HepG2 (cell line): ENCODE measurements around the gene CD300LG. TPM values are rescaled to one million over a fixed set of nuclear protein-coding genes. Genes with fewer than 3 reads are reported as not detected.
A peak's percentile ranks its signal among the peaks of the same experiment; 100 is the strongest.

Source experiments
- ATAC-seq: fragments of 200-7000 bp; cut with Tn5 transposase; 3 replicates; pipeline ENCODE4 v1.9.1; 2020; ENCODE audit warnings: mild to moderate bottlenecking, moderate library complexity
- BruUV-seq: library from RNA; stranded (reverse); fragments of 400-500 nt; replicated peaks from 2 replicates; lab custom pipeline; 2021; lab: Mats Ljungman, UMichigan
- CTCF ChIA-PET: fragments of 300-600 bp; formaldehyde crosslinking; extraction: SDS; loops from one replicate; lab custom pipeline; 2021; ENCODE audit warnings: low total read pairs, inconsistent platforms, low intra/inter-chr PET ratio; lab: Yijun Ruan, JAX
- POLR2A ChIA-PET: fragments of 350-600 bp; sonication (Branson Sonifier 250); formaldehyde crosslinking; loops from one replicate; lab custom pipeline; 2020; ENCODE audit warnings: antibody characterized with exemption, inconsistent platforms; lab: Yijun Ruan, JAX
- DNase-seq: peaks from one replicate; pipeline ENCODE4 v3.0.0-alpha.2; 2015; ENCODE audit warnings: low spot score
- FAIRE-seq: peaks from 3 replicates; lab custom pipeline; 2011; peaks lifted over from hg19 to GRCh38; lab: Jason Lieb, UNC
- H2AFZ ChIP-seq: one replicate; pipeline ENCODE4 v1.6.1; 2011; ENCODE audit warnings: low read length, inconsistent platforms
- H3K27ac ChIP-seq: fragments of 300-600 bp; 3 replicates; pipeline ENCODE4 v1.8.0; 2011; ENCODE audit warnings: mixed run types, mild to moderate bottlenecking, mixed read lengths, low read length, inconsistent platforms; ENCODE audit not compliant: insufficient read depth; ENCODE audit errors: extremely low read length
- H3K27me3 ChIP-seq, 2 experiments: fragments of 200-600 bp in 1 of 2; 2 replicates in 1 of 2; 3 replicates in 1 of 2; pipeline versions ENCODE4 v1.6.0 to v1.8.0; 2011; ENCODE audit warnings: low read length in 2 of 2, mild to moderate bottlenecking in 2 of 2, moderate library complexity in 2 of 2, inconsistent platforms in 1 of 2; ENCODE audit not compliant: insufficient read depth in 2 of 2, control insufficient read depth in 1 of 2
- H3K36me3 ChIP-seq, 2 experiments: fragments of 200-600 bp in 1 of 2; replicated peaks in 1 of 2; 2 replicates in 1 of 2; 3 replicates in 1 of 2; pipeline versions ENCODE4 v1.5.1 to v1.8.0; 2011; ENCODE audit warnings: low read length in 2 of 2, inconsistent platforms in 1 of 2; ENCODE audit not compliant: insufficient read depth in 2 of 2, control insufficient read depth in 1 of 2
- H3K4me1 ChIP-seq: 2 replicates; pipeline ENCODE4 v1.5.1; 2012; ENCODE audit warnings: low read length, inconsistent platforms; ENCODE audit not compliant: insufficient read depth
- H3K4me2 ChIP-seq: 2 replicates; pipeline ENCODE4 v1.6.0; 2011; ENCODE audit warnings: low read depth, low read length, inconsistent platforms
- H3K4me3 ChIP-seq, 3 experiments: fragments of 200-600 bp in 1 of 3; sonication (generic), shearing (Covaris generic) in 1 of 3; replicated peaks in 1 of 3; 2 replicates each; pipeline ENCODE4 v1.5.1; 2011 to 2016; ENCODE audit warnings: low read length in 3 of 3, inconsistent platforms in 2 of 3, low read depth in 2 of 3, mild to moderate bottlenecking in 2 of 3, control low read depth in 1 of 3, mixed read lengths in 1 of 3; ENCODE audit not compliant: insufficient read depth in 1 of 3
- H3K79me2 ChIP-seq: one replicate; pipeline ENCODE4 v1.6.1; 2011; ENCODE audit warnings: low read length, inconsistent platforms; ENCODE audit not compliant: insufficient read depth
- H3K9ac ChIP-seq: 2 replicates; pipeline ENCODE4 v1.6.0; 2011; ENCODE audit warnings: mild to moderate bottlenecking, low read depth, low read length, inconsistent platforms; ENCODE audit not compliant: insufficient read depth
- H3K9me3 ChIP-seq: 2 replicates; pipeline ENCODE4 v1.5.1; 2012; ENCODE audit warnings: mild to moderate bottlenecking, low read length
- H4K20me1 ChIP-seq: 2 replicates; pipeline ENCODE4 v1.6.0; 2011; ENCODE audit warnings: inconsistent platforms, mild to moderate bottlenecking, low read length, moderate library complexity; ENCODE audit not compliant: insufficient read depth
- ADNP ChIP-seq: sonication (generic); formaldehyde crosslinking; IDR thresholded peaks from 2 replicates; pipeline ENCODE4 v1.4.0; 2020; ENCODE audit warnings: missing genetic modification reagents
- DMAP1 ChIP-seq: IDR thresholded peaks from 2 replicates; pipeline ENCODE4 v1.6.1; 2016
- EP300 ChIP-seq, 3 experiments: sonication (generic) in 1 of 3; formaldehyde crosslinking in 1 of 3; IDR thresholded peaks; 2 replicates each; pipeline versions ENCODE4 v1.5.1 to v1.6.1; 2011 to 2020; ENCODE audit warnings: low read depth in 2 of 3, low read length in 2 of 3, borderline replicate concordance in 1 of 3, improper control_type of control experiment in 1 of 3, mild to moderate bottlenecking in 1 of 3, missing genetic modification reagents in 1 of 3, moderate library complexity in 1 of 3
- ERF ChIP-seq: IDR thresholded peaks from 2 replicates; pipeline ENCODE4 v1.6.1; 2018; ENCODE audit warnings: missing biosample characterization, missing genetic modification reagents
- ESRRA ChIP-seq: sonication (generic); formaldehyde crosslinking; IDR thresholded peaks from 2 replicates; pipeline ENCODE4 v1.5.1; 2020; ENCODE audit warnings: mild to moderate bottlenecking, low read depth, missing genetic modification reagents
- FOSL1 ChIP-seq: sonication (generic); formaldehyde crosslinking; IDR thresholded peaks from 2 replicates; pipeline ENCODE4 v1.9.0; 2021; ENCODE audit warnings: missing genetic modification reagents, borderline replicate concordance
- HIVEP1 ChIP-seq: sonication (generic); formaldehyde crosslinking; IDR thresholded peaks from 2 replicates; pipeline ENCODE4 v1.4.0; 2020; ENCODE audit warnings: mild to moderate bottlenecking, missing genetic modification reagents
- HOXA3 ChIP-seq: sonication (generic); formaldehyde crosslinking; IDR thresholded peaks from 2 replicates; pipeline ENCODE4 v1.5.0; 2020; ENCODE audit warnings: missing genetic modification reagents
- HOXD1 ChIP-seq: sonication (generic); formaldehyde crosslinking; IDR thresholded peaks from 2 replicates; pipeline ENCODE4 v1.5.0; 2020; ENCODE audit warnings: missing genetic modification reagents
- NFYC ChIP-seq: IDR thresholded peaks from 2 replicates; pipeline ENCODE4 v1.6.1; 2016; ENCODE audit warnings: missing genetic modification reagents, missing compliant biosample characterization
- PAX8 ChIP-seq: sonication (generic); formaldehyde crosslinking; IDR thresholded peaks from 2 replicates; pipeline ENCODE4 v1.8.0; 2022; ENCODE audit warnings: mild to moderate bottlenecking, missing genetic modification reagents, borderline replicate concordance
- RORA ChIP-seq: sonication (generic); formaldehyde crosslinking; IDR thresholded peaks from 2 replicates; pipeline ENCODE4 v1.5.0; 2020; ENCODE audit warnings: mild to moderate bottlenecking, missing genetic modification reagents, moderate library complexity
- SOX13 ChIP-seq, 3 experiments: fragments of 450-650 bp in 1 of 3; sonication (generic) in 1 of 3; formaldehyde crosslinking in 1 of 3; IDR thresholded peaks in 2 of 3; conservative IDR thresholded peaks in 1 of 3; 2 replicates each; pipeline versions ENCODE4 v1.5.0 to v1.6.1; 2016 to 2020; ENCODE audit warnings: antibody characterized with exemption in 1 of 3, mild to moderate bottlenecking in 1 of 3, missing compliant biosample characterization in 1 of 3, missing genetic modification reagents in 1 of 3, moderate library complexity in 1 of 3
- SP2 ChIP-seq: sonication (generic); formaldehyde crosslinking; IDR thresholded peaks from 2 replicates; pipeline ENCODE4 v1.5.1; 2020; ENCODE audit warnings: mild to moderate bottlenecking, missing genetic modification reagents
- ZBTB8A ChIP-seq: sonication (generic); formaldehyde crosslinking; IDR thresholded peaks from 2 replicates; pipeline ENCODE4 v1.4.0; 2020; ENCODE audit warnings: mild to moderate bottlenecking, low read depth, missing genetic modification reagents, borderline replicate concordance
- ZFP36 ChIP-seq: fragments of 150-350 bp; IDR thresholded peaks from 2 replicates; pipeline ENCODE4 v1.6.1; 2018; ENCODE audit warnings: borderline replicate concordance, low read length, low read depth; ENCODE audit not compliant: partially characterized antibody
- ZNF549 ChIP-seq: sonication (generic); formaldehyde crosslinking; IDR thresholded peaks from 2 replicates; pipeline ENCODE4 v1.5.0; 2020; ENCODE audit warnings: missing genetic modification reagents
- ZNF577 ChIP-seq: sonication (generic); formaldehyde crosslinking; IDR thresholded peaks from 2 replicates; pipeline ENCODE4 v1.4.0; 2020; ENCODE audit warnings: mild to moderate bottlenecking, low read depth, missing genetic modification reagents, borderline replicate concordance
- ZNF678 ChIP-seq: sonication (generic); formaldehyde crosslinking; IDR thresholded peaks from 2 replicates; pipeline ENCODE4 v1.4.0; 2020; ENCODE audit warnings: mild to moderate bottlenecking, missing genetic modification reagents
- ZNF761 ChIP-seq: sonication (generic); formaldehyde crosslinking; conservative IDR thresholded peaks from 2 replicates; pipeline ENCODE4 v1.4.0; 2020; ENCODE audit warnings: mild to moderate bottlenecking, missing genetic modification reagents
- WGBS: methylation state at CpG from one replicate; pipeline ENCODE4 v1.1.6; 2017; ENCODE audit warnings: low lambda C conversion rate; 5-methylcytosine and 5-hydroxymethylcytosine counted together
- in situ Hi-C: cut with HindIII; loops from 2 replicates; pipeline ENCODE4 v1.10.0; 2017; ENCODE audit warnings: low pct_unique_long_range_greater_than_20kb; ENCODE audit not compliant: extremely low pct_ligation_motif_present
- intact Hi-C: fragments of 100-400 bp; cut with micrococcal nuclease; formaldehyde crosslinking; loops from one replicate; pipeline ENCODE4 v1.10.0; 2022; ENCODE audit not compliant: unreplicated experiment
- polyA plus RNA-seq, 8 experiments: library from polyadenylated mRNA; depleted of rRNA in 3 of 8; stranded (reverse) in 7 of 8; unstranded in 1 of 8; fragments of >200 nt; fragmentation: Illumina TruSeq in 4 of 8; extraction: Trizol in 4 of 8; gene quantifications; 2 replicates each; pipeline versions ENCODE4 v1.2.1 to v1.2.3, GENCODE V29; 2011 to 2016; ENCODE audit warnings: low read depth in 4 of 8, missing spikeins in 1 of 8, mixed read lengths in 1 of 8; ENCODE audit not compliant: insufficient read depth in 1 of 8
- total RNA-seq, 5 experiments: library from RNA; depleted of rRNA; stranded (reverse); fragments of >200 nt; fragmentation: Illumina TruSeq; extraction: Trizol; gene quantifications; 2 replicates each; pipeline ENCODE4 v1.2.3, GENCODE V29; 2016; ENCODE audit warnings: low read depth in 1 of 5
- TF ChIP-seq, protein P1 (sequence below): sonication (generic); formaldehyde crosslinking; IDR thresholded peaks from 2 replicates; pipeline ENCODE4 v1.4.0; 2020; ENCODE audit warnings: missing genetic modification reagents
- TF ChIP-seq, protein P2 (sequence below): sonication (generic); formaldehyde crosslinking; IDR thresholded peaks from 2 replicates; pipeline ENCODE4 v1.8.1; 2023; ENCODE audit warnings: mild to moderate bottlenecking, moderate library complexity, missing genetic modification reagents

The CD300LG gene
- total and polyA plus RNA-seq, 2 of the 13 experiments (the other 11 are each of a cell fraction or from before 2014, with no cell fraction given), result not detected

DNA sequence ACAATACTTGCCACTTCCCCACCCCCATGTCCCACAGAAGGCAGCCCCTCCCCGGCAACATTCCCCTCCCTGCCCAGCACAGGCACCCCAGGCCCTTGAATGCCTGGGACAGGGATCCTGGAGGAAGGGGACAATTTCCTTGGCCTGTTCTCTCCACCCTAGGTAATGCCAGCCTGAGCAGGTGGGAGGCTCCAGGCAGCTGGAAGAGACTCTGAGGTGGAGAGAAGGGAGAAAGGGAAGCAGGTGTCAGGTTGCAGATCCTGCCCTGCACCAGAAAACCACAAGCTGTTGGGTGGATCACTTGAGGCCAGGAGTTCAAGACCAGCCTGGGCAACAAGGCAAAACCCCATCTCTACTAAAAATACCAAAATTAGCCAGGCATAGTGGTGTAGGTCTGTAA is 51.5 kb downstream of the CD300LG start (continued):
- no peak for TF ChIP-seq DMAP1 (CRISPR knock-in tag)
- TF ChIP-seq ZNF678 (CRISPR knock-in tag), result no peak
- TF ChIP-seq SOX13 (IDR thresholded peaks at IDR 0.05), result no peak
- no peak for TF ChIP-seq SOX13 (CRISPR knock-in tag; conservative IDR thresholded peaks at IDR 0.05 in 1 of 2, IDR thresholded peaks at IDR 0.05 in 1 of 2)

- Histone ChIP-seq H3K27ac (no peak overlapping the region), H3K79me2 (no peaks in the 10 kb centered on the region), H3K9me3 (no peaks in the 10 kb centered on the region), H4K20me1 (peaks cover 2% of the 10 kb centered on the region; the same call in 1 of the 2 replicates), H2AFZ (no peak overlapping the region), H3K9ac (no peak overlapping the region), H3K27me3 (peaks cover 11 to 74% of the 10 kb centered on the region in 2 experiments; a peak in 4 of 5 replicates), H3K4me3 (peak overlapping the region in 1 of 3 experiments; percentile 51; a peak in 1 of 6 replicates), H3K4me2 (peak overlapping the region; percentile 32), H3K4me1 (peaks cover 12% of the 10 kb centered on the region), H3K36me3 (no peaks in the 10 kb centered on the region)
- ChIA-PET POLR2A (no interaction called here), CTCF (no interaction called here)
- intact Hi-C loops, result no loop called here
- WGBS, result 26% methylated on average over 17 of the region's 31 CpGs
- no TSS peak for BruUV-seq
- ATAC-seq (peak; percentile 91), FAIRE-seq (no peak), DNase-seq (peak; percentile 63)
- in situ Hi-C loops, result no loop called here
- TF ChIP-seq HIVEP1 (CRISPR knock-in tag) (0 out of 2 replicates have a peak, but pooled peaks have one; percentile 30), PAX8 (CRISPR knock-in tag) (no peak), ZBTB8A (CRISPR knock-in tag) (no peak), ADNP (CRISPR knock-in tag) (no peak), FOSL1 (CRISPR knock-in tag) (no peak), RORA (CRISPR knock-in tag) (no peak), ZFP36 (no peak), ZNF577 (CRISPR knock-in tag) (no peak), HOXA3 (CRISPR knock-in tag) (0 out of 2 replicates have a peak, but pooled peaks have one; percentile 14), ESRRA (CRISPR knock-in tag) (0 out of 2 replicates have a peak, but pooled peaks have one; percentile 15), ZNF549 (CRISPR knock-in tag) (no peak), ZNF761 (CRISPR knock-in tag) (no peak), NFYC (CRISPR knock-in tag) (peak; percentile 93), ERF (no peak), HOXD1 (CRISPR knock-in tag) (no peak), SP2 (peak; percentile 85), EP300 (IDR thresholded peaks at IDR 0.05; ENCODE audit: low read depth in 2 of 2, low read length in 2 of 2) (no peak), EP300 (CRISPR knock-in tag; IDR thresholded peaks at IDR 0.05; ENCODE audit: borderline replicate concordance) (no peak)
- TF ChIP-seq, protein P1, sequence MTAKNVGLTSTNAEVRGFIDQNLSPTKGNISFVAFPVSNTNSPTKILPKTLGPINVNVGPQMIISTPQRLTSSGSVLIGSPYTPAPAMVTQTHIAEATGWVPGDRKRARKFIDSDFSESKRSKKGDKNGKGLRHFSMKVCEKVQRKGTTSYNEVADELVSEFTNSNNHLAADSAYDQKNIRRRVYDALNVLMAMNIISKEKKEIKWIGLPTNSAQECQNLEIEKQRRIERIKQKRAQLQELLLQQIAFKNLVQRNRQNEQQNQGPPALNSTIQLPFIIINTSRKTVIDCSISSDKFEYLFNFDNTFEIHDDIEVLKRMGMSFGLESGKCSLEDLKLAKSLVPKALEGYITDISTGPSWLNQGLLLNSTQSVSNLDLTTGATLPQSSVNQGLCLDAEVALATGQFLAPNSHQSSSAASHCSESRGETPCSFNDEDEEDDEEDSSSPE (CRISPR knock-in tag), result peak; percentile 59
- TF ChIP-seq, protein P2, sequence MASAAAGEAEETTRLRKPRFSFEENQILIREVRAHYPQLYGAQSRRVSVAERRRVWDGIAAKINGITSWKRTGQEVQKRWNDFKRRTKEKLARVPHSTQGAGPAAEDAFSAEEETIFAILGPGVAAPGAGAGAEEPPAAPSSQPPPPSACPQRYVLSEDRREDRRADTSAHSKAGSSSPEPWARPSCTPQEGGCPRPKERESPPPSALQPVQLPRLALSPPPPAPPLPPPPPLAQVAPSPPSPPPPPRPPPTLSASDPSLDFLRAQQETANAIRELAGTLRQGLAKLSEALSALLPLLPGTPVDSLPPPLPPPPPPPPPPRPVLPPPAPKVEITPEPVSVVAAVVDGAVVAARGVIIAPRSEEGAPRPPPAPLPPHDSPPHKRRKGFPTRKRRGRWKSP (CRISPR knock-in tag), result no peak
Observed at GRCh38 chr17:43900183-43900857, 53.3 kb downstream of the CD300LG start.
